ENCODE results near the gene GLRX5.

GLRX5 gene

DNA sequence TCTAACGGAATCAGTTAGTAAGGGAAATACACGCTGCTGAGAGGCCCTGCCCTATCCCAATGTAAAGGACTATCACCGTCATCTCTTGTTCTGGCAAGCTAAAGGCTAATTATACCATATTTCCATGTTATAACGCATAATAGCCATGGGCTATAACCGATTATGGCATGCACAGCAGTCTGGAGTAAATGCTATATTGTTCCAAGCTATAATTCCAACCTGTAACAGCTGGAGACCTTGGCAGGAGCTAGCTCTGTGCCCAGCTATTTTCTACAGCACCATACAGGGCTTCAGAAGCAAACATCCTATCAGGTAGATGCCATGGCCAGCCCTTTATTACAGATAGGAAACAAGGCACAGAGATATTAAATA lies 44.7 kb upstream of the GLRX5 start:
- no peak overlapping the region for H3K4me2 ChIP-seq (ENCODE audit: insufficient read depth, low read length)
- H3K9ac ChIP-seq (ENCODE audit: low read depth, low read length): no peak overlapping the region
- H2AFZ ChIP-seq (ENCODE audit: low read depth, low read length): no peak overlapping the region
- H3K9me3 ChIP-seq (ENCODE audit: insufficient read depth, low read length, severe bottlenecking): no peaks in the 10 kb centered on the region
- no peak overlapping the region for H3K4me3 ChIP-seq (ENCODE audit: low read depth in 1 of 2, low read length in 2 of 2)
- no peaks in the 10 kb centered on the region for H3K4me1 ChIP-seq (ENCODE audit: insufficient read depth, low read length)
- no peak for DNase-seq
- no peak for ATAC-seq (ENCODE audit: insufficient read depth, low read depth)
- H3K36me3 ChIP-seq (ENCODE audit: insufficient read depth, low read length): no peaks in the 10 kb centered on the region
- H3K27me3 ChIP-seq (ENCODE audit: insufficient read depth, low read length, poor library complexity): peaks cover 3% of the 10 kb centered on the region
- H4K20me1 ChIP-seq (ENCODE audit: insufficient read depth, low read length): no peaks in the 10 kb centered on the region
- H3K27ac ChIP-seq (ENCODE audit: low read length): no peak overlapping the region
- TF ChIP-seq, protein P1, sequence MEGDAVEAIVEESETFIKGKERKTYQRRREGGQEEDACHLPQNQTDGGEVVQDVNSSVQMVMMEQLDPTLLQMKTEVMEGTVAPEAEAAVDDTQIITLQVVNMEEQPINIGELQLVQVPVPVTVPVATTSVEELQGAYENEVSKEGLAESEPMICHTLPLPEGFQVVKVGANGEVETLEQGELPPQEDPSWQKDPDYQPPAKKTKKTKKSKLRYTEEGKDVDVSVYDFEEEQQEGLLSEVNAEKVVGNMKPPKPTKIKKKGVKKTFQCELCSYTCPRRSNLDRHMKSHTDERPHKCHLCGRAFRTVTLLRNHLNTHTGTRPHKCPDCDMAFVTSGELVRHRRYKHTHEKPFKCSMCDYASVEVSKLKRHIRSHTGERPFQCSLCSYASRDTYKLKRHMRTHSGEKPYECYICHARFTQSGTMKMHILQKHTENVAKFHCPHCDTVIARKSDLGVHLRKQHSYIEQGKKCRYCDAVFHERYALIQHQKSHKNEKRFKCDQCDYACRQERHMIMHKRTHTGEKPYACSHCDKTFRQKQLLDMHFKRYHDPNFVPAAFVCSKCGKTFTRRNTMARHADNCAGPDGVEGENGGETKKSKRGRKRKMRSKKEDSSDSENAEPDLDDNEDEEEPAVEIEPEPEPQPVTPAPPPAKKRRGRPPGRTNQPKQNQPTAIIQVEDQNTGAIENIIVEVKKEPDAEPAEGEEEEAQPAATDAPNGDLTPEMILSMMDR (IDR thresholded peaks at IDR 0.05; ENCODE audit: borderline replicate concordance, extremely low read depth, low read length, poor library complexity, severe bottlenecking): no peak
- no peak for TF ChIP-seq EZH2 (IDR thresholded peaks at IDR 0.05; ENCODE audit: borderline replicate concordance, low read depth, low read length, severe bottlenecking)
- H3K79me2 ChIP-seq (ENCODE audit: insufficient read depth, low read length): no peaks in the 10 kb centered on the region

DNA sequence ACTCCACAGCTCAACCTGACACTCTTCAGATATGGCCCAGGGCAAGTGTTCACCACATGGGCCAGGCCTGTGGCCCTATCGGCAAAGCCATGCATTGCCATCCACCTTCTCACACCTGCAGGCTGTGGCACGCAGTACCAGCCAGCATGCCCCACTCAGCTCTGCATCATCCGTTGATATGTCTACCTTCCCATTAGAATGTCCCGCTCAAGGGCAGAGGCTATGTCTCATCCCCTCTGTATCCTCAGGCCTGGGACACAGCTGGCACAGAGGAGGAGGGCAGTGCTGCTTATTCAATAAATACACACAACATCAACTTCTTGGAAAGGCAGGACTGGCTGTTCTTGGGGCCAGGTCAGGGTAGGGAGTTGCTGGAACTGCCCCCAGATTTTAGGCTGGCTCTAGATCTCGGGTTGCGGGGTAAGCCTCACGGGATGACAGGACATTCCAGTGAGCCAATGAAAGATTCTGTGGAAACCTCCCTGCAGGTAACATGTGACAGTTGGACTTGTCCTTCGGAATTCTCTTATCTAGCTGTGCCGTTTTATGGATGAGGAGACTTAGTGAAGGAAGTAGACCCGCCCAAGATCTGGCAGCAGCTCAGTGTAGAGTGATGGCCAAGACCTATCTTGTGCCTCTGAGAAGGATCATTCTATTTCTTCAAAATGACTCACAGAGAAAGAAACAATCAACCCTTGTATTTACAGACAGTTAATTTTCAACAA lies 44.0 kb upstream of the GLRX5 start:
- ATAC-seq (ENCODE audit: insufficient read depth, low read depth) (no peak), DNase-seq (no peak)
- no peak overlapping the region for H3K9ac ChIP-seq (ENCODE audit: low read depth, low read length)
- TF ChIP-seq EZH2 (IDR thresholded peaks at IDR 0.05; ENCODE audit: borderline replicate concordance, low read depth, low read length, severe bottlenecking): no peak
- TF ChIP-seq, protein P1 (IDR thresholded peaks at IDR 0.05; ENCODE audit: borderline replicate concordance, extremely low read depth, low read length, poor library complexity, severe bottlenecking): no peak
- H3K79me2 ChIP-seq (ENCODE audit: insufficient read depth, low read length): no peaks in the 10 kb centered on the region
- no peak overlapping the region for H3K27ac ChIP-seq (ENCODE audit: low read length)
- no peak overlapping the region for H3K4me2 ChIP-seq (ENCODE audit: insufficient read depth, low read length)
- no peak overlapping the region for H2AFZ ChIP-seq (ENCODE audit: low read depth, low read length)
- no peaks in the 10 kb centered on the region for H3K36me3 ChIP-seq (ENCODE audit: insufficient read depth, low read length)
- no peaks in the 10 kb centered on the region for H4K20me1 ChIP-seq (ENCODE audit: insufficient read depth, low read length)
- H3K4me1 ChIP-seq (ENCODE audit: insufficient read depth, low read length): no peaks in the 10 kb centered on the region
- no peak overlapping the region for H3K4me3 ChIP-seq (ENCODE audit: low read depth in 1 of 2, low read length in 2 of 2)
- no peaks in the 10 kb centered on the region for H3K9me3 ChIP-seq (ENCODE audit: insufficient read depth, low read length, severe bottlenecking)
- H3K27me3 ChIP-seq (ENCODE audit: insufficient read depth, low read length, poor library complexity): peaks cover 3% of the 10 kb centered on the region

DNA sequence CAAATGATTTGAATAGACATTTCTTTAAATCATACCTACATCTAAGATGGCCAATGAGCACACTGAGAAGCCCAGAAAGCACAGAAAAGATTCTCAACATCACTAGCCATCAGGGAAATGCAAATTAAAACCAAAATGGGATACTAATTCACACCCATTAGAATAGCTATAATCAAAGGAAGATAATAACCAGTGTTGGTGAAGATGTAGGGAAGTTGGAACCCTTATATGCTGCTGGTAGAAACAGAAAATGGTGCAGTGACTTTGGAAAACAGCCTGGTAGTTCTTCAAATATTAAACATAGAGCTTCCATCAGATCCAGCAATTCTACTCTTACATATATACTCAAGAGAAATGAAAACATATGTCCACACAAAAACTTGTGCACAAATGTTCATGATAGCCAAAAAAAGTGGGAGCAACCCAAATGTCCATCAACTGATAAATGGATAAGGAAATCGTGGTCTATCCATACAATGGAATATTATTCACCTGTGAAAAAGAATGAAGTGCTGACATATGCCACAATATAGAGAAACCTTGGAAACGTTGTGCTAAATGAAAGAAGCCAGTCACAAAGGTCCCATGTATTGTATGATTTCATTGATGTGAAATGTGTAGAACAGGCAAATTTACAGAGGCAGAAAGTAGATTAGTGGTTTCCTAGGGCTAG lies 42.8 kb upstream of the GLRX5 start:
- Histone ChIP-seq H3K4me3 (ENCODE audit: low read depth in 1 of 2, low read length in 2 of 2) (no peak overlapping the region), H3K9ac (ENCODE audit: low read depth, low read length) (no peak overlapping the region), H3K4me2 (ENCODE audit: insufficient read depth, low read length) (no peak overlapping the region), H3K4me1 (ENCODE audit: insufficient read depth, low read length) (no peaks in the 10 kb centered on the region), H3K27ac (ENCODE audit: low read length) (no peak overlapping the region), H2AFZ (ENCODE audit: low read depth, low read length) (no peak overlapping the region), H3K27me3 (ENCODE audit: insufficient read depth, low read length, poor library complexity) (peaks cover 3% of the 10 kb centered on the region), H3K9me3 (ENCODE audit: insufficient read depth, low read length, severe bottlenecking) (no peaks in the 10 kb centered on the region), H3K36me3 (ENCODE audit: insufficient read depth, low read length) (no peaks in the 10 kb centered on the region), H4K20me1 (ENCODE audit: insufficient read depth, low read length) (no peaks in the 10 kb centered on the region), H3K79me2 (ENCODE audit: insufficient read depth, low read length) (no peaks in the 10 kb centered on the region)
- ATAC-seq (ENCODE audit: insufficient read depth, low read depth) (no peak), DNase-seq (no peak)
- TF ChIP-seq, protein P1 (IDR thresholded peaks at IDR 0.05; ENCODE audit: borderline replicate concordance, extremely low read depth, low read length, poor library complexity, severe bottlenecking): no peak
- TF ChIP-seq EZH2 (IDR thresholded peaks at IDR 0.05; ENCODE audit: borderline replicate concordance, low read depth, low read length, severe bottlenecking): no peak
